Hepatocyte (in vitro differentiated cells): Measurements from ENCODE around the gene FRMD6.

Source experiments
- EZH2 ChIP-seq: fragments of 200-600 bp; sonication (generic); IDR thresholded peaks from 2 replicates; pipeline ENCODE4 v1.6.1; 2016; ENCODE audit warnings: antibody characterized with exemption, mild to moderate bottlenecking, borderline replicate concordance
- EZH2phosphoT487 ChIP-seq: fragments of 200-600 bp; sonication (generic); IDR thresholded peaks from one replicate; pipeline ENCODE4 v1.6.1; 2018; ENCODE audit warnings: antibody characterized with exemption, mild to moderate bottlenecking, low read depth, moderate library complexity; ENCODE audit not compliant: unreplicated experiment, severe bottlenecking
- TF ChIP-seq, protein P1 (sequence below): fragments of 200-600 bp; sonication (generic); IDR thresholded peaks from 2 replicates; pipeline ENCODE4 v1.5.1; 2016; ENCODE audit warnings: antibody characterized with exemption, mild to moderate bottlenecking; ENCODE audit not compliant: poor library complexity

DNA sequence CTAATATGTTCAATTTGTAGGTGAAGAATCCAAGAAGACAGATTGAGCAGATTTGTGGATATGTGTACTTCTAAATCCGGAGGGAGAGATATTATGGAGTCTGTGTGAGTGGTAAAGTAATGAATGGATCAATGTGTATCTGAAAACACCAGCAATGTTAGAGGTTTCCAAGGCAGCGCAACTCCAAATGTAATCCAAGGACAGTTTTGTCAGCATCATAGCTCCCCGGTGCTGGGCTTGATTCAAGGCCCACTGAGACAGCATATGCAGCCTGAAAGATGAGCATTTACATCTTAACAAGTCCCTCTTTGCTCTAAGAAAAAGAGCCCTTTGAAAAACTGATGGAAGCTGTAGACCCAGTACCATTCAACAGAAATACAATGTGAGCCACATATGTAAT is 38.3 kb upstream of the FRMD6 start:
- TF ChIP-seq, protein P1, sequence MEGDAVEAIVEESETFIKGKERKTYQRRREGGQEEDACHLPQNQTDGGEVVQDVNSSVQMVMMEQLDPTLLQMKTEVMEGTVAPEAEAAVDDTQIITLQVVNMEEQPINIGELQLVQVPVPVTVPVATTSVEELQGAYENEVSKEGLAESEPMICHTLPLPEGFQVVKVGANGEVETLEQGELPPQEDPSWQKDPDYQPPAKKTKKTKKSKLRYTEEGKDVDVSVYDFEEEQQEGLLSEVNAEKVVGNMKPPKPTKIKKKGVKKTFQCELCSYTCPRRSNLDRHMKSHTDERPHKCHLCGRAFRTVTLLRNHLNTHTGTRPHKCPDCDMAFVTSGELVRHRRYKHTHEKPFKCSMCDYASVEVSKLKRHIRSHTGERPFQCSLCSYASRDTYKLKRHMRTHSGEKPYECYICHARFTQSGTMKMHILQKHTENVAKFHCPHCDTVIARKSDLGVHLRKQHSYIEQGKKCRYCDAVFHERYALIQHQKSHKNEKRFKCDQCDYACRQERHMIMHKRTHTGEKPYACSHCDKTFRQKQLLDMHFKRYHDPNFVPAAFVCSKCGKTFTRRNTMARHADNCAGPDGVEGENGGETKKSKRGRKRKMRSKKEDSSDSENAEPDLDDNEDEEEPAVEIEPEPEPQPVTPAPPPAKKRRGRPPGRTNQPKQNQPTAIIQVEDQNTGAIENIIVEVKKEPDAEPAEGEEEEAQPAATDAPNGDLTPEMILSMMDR = no peak
- TF ChIP-seq EZH2 (no peak), EZH2phosphoT487 (no peak)
